ENCODE measurements around the gene TTLL4. TPM values are rescaled to one million over a fixed set of nuclear protein-coding genes. Genes with fewer than 3 reads are reported as not detected.

Gene TTLL4
- polyA plus RNA-seq, 5 donors, result 31.0 to 48.5 (median 38.9) TPM

DNA sequence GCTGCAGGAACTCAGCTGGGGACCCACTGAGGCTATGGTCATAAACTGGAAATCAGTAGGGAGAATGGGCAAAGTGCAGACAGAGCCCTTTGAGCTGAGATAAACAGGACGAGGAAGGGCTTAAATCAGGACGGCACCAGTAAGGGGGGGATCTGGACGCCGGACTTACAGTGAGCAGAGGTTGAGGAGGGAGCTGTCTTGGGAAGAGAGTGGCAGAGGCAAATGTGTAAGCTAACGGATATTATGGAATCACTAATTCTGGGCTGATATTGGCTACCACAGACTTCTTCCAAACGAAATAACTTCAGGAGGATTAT is 71.9 kb downstream of the TTLL4 start:
- DNase-seq, result peak in 1 of 2 donors; percentile 4

DNA sequence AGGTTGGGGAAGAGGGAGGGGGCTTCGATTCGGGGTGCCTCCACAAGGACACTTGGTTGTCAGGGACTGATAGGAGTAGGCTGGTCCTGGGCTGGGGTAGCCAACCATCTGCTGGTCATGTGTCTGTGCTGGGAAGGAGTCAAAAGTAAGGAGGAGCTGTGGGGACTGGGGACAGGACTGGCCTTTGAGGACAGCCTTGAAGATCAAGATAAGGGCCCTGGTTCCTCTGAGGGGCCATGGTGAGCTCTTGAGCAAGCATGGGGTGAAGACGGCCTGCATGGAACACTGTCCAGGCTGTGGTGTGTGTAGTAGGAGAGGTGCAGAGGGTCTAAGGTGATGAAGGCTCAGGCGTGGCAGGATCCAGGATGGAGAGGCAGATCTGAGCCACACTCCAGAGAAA is 73.1 kb downstream of the TTLL4 start:
- DNase-seq, result no peak

DNA sequence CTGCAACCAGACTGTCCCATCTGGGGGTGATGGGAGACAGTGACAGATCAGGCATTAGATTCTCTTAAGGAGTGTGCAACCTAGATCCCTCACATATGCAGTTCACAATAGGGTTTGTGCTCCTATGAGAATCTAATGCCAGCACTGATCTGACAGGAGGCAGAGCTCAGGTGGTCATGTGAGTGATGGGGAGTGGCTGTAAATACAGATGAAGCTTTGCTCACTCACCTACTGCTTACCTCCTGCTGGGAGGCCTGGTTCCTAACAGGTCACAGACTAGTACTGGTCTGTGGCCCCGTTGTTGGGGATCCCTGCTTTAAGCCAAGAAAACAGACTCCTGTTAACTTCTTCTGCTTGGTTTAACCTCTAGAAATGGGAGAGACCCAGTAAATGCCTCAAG is 74.5 kb downstream of the TTLL4 start:
- DNase-seq, result no peak

DNA sequence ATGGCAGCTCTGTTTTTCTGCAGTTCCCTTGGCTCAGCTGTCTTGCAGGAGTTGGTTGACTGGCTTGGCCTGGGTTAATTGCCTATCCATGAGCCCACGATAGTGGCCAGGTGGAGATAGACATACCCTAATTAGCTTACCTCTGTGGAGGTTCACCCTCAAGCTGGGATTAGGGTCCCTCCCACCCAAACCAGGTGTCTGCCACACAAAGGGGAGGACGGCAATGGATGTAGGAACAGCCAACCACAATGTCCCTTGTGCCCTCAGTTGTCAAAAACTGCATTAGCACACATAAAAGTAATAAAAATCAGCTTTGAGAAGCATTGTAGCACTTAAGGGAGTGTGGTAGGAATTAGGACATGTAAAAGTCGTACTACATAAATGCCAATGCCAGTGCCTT is 75.5 kb downstream of the TTLL4 start:
- DNase-seq, result no peak

DNA sequence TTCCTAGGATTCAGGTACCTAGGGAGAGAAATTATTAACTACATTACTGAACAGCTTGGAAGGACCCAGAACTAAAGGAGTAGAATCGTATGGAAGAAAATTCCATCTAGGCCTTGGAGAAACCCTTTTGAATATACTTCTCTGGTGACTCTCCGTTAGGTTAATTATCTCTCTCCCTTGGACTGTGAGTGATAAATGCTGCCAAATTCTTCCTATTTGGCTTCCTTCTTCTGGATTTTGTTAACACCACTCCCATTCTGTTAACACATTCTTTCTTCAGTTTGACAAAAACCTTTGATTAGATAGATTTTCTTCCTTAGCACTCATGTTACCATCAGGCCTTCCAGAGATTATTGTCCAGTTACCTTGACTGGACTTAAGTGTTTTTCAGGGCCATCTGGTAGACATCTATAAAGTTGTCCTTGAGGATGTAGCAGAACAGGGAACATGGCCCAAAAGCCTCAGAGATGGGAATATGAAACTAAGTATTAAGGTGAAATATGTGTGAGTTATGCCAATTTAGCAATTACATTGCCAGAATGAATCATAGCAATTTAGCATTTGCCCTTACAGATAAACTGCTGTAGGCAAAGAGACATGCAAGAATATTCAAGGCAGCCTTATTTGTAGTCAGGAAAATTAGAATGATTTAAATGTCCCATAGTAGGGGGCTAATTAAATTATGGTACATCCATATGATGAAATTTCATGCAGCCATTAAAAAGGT is 78.1 kb downstream of the TTLL4 start:
- no peak for DNase-seq

DNA sequence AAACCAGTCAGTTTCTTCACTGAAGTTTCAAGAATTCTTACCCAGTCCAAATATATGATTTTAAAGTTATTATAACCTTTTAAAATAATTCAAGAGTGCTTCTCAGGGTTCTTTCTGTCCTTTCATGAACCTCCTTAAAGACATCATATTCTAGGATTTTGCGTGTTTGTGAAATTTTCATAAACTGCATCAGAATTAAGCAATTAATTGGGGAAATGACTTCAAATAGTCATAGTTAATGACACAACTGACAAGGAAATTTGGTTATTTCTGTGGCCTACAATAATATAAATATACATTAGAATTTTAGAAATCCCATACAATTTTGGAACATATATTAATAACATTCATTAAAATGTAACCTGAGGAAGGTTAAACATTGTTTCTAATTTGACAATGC is 81.8 kb downstream of the TTLL4 start:
- no peak for DNase-seq

DNA sequence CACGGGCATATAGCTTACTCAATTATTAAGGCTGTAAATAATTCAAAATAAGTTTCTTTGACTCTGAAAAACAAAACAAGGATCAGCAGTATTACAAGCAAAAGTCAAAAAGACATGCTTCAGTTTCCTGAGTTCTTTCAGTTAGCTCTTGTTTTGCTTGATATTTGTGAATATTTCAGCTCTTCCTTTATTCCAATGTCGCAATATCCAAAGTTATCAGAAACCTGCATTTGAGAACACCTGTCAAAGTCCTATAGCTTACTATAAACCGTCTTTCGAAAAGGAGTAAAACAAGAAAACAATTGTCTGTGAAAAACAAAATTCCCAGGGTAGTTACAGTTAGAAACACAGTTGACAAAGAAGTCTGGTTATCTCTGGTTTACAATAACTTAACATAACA is 86.1 kb downstream of the TTLL4 start:
- no peak for DNase-seq

DNA sequence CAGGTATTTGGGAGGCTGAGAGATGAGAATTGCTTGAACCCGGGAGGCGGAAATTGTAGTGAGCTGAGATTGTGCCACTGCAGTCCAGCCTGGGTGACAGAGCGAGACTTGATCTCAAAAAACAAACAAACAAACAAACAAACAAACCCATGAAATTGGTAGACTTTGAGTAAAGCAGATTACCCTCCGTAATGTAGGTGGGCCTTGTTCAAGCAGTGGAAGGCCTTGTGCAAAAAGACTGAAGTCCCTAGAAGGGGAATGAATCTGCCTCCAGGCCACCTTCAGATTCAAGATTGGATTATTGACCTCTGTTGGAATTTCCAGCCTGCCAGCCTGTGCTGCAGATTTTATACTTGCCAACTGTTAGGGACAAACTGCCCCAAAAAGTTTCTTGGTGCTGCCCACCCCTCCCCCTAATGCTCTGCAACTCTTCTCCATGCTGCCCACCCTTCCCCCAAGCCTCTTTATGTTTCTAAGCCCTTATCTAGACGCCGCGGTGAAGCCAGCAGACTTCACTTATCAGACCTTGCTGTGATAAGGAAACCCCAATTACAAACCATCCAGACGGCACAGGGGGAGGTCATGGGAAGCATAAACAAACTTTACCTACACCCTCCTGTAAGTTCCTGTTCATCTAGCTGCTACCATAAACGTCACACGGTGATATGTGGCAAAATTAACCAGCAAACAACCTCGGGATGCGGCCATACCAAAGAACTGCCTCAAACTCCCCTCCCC is 88.3 kb downstream of the TTLL4 start:
- no peak for DNase-seq

DNA sequence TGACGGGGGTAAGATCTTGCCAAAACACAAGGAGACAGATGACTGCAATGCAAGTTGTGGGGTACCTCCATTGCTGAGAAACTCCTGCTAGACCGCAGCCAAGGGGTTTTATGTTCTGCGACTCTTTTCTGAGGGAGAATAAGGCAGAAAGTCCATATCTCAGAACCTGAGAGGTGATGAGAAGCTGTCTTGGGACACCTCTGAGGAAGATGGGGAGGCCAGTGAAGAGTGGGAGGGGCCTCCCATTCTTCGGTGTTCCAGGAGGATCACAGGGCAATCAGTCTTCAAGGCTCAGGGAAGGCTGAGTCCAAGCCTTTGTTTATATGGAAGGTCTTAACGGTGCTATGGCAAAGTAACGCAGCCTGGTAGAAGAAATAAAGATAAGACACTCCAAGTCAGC is 89.4 kb downstream of the TTLL4 start:
- no peak for DNase-seq

DNA sequence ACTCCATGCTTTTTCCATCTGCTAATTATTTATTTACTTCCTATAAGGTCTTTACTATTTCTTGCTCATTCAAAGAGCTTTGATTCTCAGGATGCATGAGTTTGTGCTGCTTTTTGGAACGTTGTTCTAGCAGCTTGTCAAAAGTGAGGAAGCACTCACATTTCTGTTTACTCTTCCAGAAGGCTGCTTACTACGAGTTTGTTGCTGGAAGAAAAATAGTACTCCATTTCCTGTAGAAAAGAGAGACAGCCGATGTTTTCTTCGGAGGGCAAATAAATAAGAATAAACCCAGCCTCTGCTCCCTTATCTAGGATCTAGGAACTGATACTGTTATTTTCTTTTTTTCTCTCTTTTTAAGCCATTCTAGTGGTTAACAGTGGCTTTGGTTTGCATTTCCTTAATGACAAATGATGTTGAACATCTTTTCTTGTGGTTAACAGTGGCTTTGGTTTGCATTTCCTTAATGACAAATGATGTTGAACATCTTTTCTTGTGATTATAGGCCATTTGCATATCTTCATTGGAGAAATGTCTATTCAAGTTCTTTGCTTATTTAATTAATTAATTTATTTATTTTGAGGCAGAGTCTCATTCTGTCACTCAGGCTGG is 91.9 kb downstream of the TTLL4 start:
- DNase-seq, result no peak

DNA sequence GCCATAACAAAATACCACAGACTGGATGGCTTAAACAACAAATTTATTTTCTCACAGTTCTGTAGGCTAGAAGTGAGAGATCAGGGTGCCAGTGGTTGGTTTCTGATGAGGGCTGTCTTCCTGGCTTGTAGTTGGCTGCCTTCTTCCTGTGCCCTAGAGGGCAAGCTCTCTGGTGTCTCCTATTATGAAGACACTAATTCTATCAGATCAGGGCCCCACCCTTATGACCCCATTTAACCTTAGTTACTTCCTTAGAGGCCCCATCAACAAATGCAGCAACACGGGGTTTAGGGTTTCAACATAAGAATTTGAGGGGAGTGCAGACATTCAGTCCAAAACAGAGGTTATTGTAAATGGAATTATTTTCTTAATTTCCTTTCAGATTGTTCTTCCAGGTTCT is 94.2 kb downstream of the TTLL4 start:
- DNase-seq, result no peak

Other genes with a start within 250 kb of the TTLL4 start
- 10 to 100 TPM; 10.5 to 20.1 (median 17.7) TPM for gene USP37, start 142.5 kb upstream of the TTLL4 start, polyA plus RNA-seq (ENCODE audit: insufficient read depth in 1 of 5, insufficient read length in 5 of 5, low replicate concordance in 1 of 5)
- 10 to 100 TPM; 50.4 to 69.1 (median 59.1) TPM for gene CNOT9, start 142.0 kb upstream of the TTLL4 start, polyA plus RNA-seq (ENCODE audit: insufficient read depth in 1 of 5, insufficient read length in 5 of 5, low replicate concordance in 1 of 5)
- 10 to 100 TPM in 2 of 5 donors, 1 to 10 TPM in 3; 8.8 to 11.3 (median 9.9) TPM for gene PLCD4, start 102.9 kb upstream of the TTLL4 start, polyA plus RNA-seq (ENCODE audit: insufficient read depth in 1 of 5, insufficient read length in 5 of 5, low replicate concordance in 1 of 5)
- gene ZNF142, start 51.2 kb upstream of the TTLL4 start, polyA plus RNA-seq (ENCODE audit: insufficient read depth in 1 of 5, insufficient read length in 5 of 5, low replicate concordance in 1 of 5), result 10 to 100 TPM; 14.2 to 18.9 (median 16.6) TPM
- gene BCS1L, start 51.2 kb upstream of the TTLL4 start, polyA plus RNA-seq (ENCODE audit: insufficient read depth in 1 of 5, insufficient read length in 5 of 5, low replicate concordance in 1 of 5), result 10 to 100 TPM; 53.6 to 58.4 (median 55.1) TPM
- 10 to 100 TPM; 37.4 to 43.5 (median 42.1) TPM for gene RNF25, start 38.8 kb upstream of the TTLL4 start, polyA plus RNA-seq (ENCODE audit: insufficient read depth in 1 of 5, insufficient read length in 5 of 5, low replicate concordance in 1 of 5)
- 100 to 1,000 TPM in 2 of 5 donors, 10 to 100 TPM in 3; 75.6 to 115 (median 88.2) TPM for gene STK36, start 38.7 kb upstream of the TTLL4 start, polyA plus RNA-seq (ENCODE audit: insufficient read depth in 1 of 5, insufficient read length in 5 of 5, low replicate concordance in 1 of 5)
- gene CYP27A1, start 71.3 kb downstream of the TTLL4 start, polyA plus RNA-seq (ENCODE audit: insufficient read depth in 1 of 5, insufficient read length in 5 of 5, low replicate concordance in 1 of 5), result 10 to 100 TPM; 22.7 to 32.0 (median 30.3) TPM
- gene PRKAG3, start 121.0 kb downstream of the TTLL4 start, polyA plus RNA-seq (ENCODE audit: insufficient read depth in 1 of 5, insufficient read length in 5 of 5, low replicate concordance in 1 of 5), result under 1 TPM in 2 of 5 donors, not detected in 3; 0.18 to 0.76 TPM
- under 1 TPM in 1 of 5 donors, not detected in 4; 0.10 TPM for gene WNT6, start 149.0 kb downstream of the TTLL4 start, polyA plus RNA-seq (ENCODE audit: insufficient read depth in 1 of 5, insufficient read length in 5 of 5, low replicate concordance in 1 of 5)
- under 1 TPM in 4 of 5 donors, not detected in 1; 0.15 to 0.36 (median 0.25) TPM for gene WNT10A, start 170.0 kb downstream of the TTLL4 start, polyA plus RNA-seq (ENCODE audit: insufficient read depth in 1 of 5, insufficient read length in 5 of 5, low replicate concordance in 1 of 5)
- under 1 TPM; 0.09 to 0.28 (median 0.18) TPM for gene CDK5R2, start 248.8 kb downstream of the TTLL4 start, polyA plus RNA-seq (ENCODE audit: insufficient read depth in 1 of 5, insufficient read length in 5 of 5, low replicate concordance in 1 of 5)

Measured in right lung (tissue), 5 donors.